GM12878 (cell line): ENCODE results near the gene NUFIP1. TPM values are rescaled to one million over a fixed set of nuclear protein-coding genes. Genes with fewer than 3 reads are reported as not detected.

Source experiments
- BACH1 ChIP-seq: fragments of 450-650 bp; IDR thresholded peaks from 2 replicates; pipeline ENCODE4 v1.6.1; 2017; ENCODE audit warnings: mild to moderate bottlenecking, borderline replicate concordance
- CREB1 ChIP-seq: IDR thresholded peaks from 2 replicates; pipeline ENCODE4 v1.6.1; 2012; ENCODE audit warnings: low read depth, mild to moderate bottlenecking, inconsistent platforms
- CREM ChIP-seq: IDR thresholded peaks from 2 replicates; pipeline ENCODE4 v1.6.1; 2014; ENCODE audit warnings: antibody characterized with exemption, low read depth
- E2F4 ChIP-seq: IDR thresholded peaks from 2 replicates; pipeline ENCODE4 v1.6.1; 2012; ENCODE audit warnings: low read depth, low read length, improper control_type of control experiment
- HDAC6 ChIP-seq: fragments of 200-600 bp; sonication (generic); IDR thresholded peaks from one replicate; pipeline ENCODE4 v1.8.0; 2017; ENCODE audit warnings: antibody characterized with exemption; ENCODE audit not compliant: unreplicated experiment
- HDGF ChIP-seq: fragments of 450-650 bp; IDR thresholded peaks from 2 replicates; pipeline ENCODE4 v1.6.1; 2016; ENCODE audit warnings: antibody characterized with exemption
- IKZF2 ChIP-seq, 2 experiments: fragments of 450-650 bp; IDR thresholded peaks; 2 replicates each; pipeline ENCODE4 v1.6.1; 2017; ENCODE audit warnings: mild to moderate bottlenecking in 2 of 2, moderate library complexity in 2 of 2
- JUNB ChIP-seq: IDR thresholded peaks from 2 replicates; pipeline ENCODE4 v1.6.1; 2016; ENCODE audit warnings: antibody characterized with exemption, mild to moderate bottlenecking
- KLF5 ChIP-seq: fragments of 450-650 bp; IDR thresholded peaks from 2 replicates; pipeline ENCODE4 v1.6.1; 2014; ENCODE audit warnings: mild to moderate bottlenecking; ENCODE audit not compliant: partially characterized antibody
- LARP7 ChIP-seq: fragments of 450-650 bp; IDR thresholded peaks from 2 replicates; pipeline ENCODE4 v1.6.1; 2017; ENCODE audit warnings: mild to moderate bottlenecking
- MEF2A ChIP-seq: IDR thresholded peaks from 2 replicates; pipeline ENCODE4 v1.6.1; 2011; ENCODE audit warnings: low read depth, mild to moderate bottlenecking, low read length, moderate library complexity; ENCODE audit not compliant: insufficient read depth
- MYB ChIP-seq: fragments of 150-350 bp; IDR thresholded peaks from 2 replicates; pipeline ENCODE4 v1.6.1; 2014; ENCODE audit warnings: mild to moderate bottlenecking, low read depth, low read length, borderline replicate concordance
- NFYA ChIP-seq: IDR thresholded peaks from 2 replicates; pipeline ENCODE4 v1.6.1; 2011; ENCODE audit warnings: low read depth, mild to moderate bottlenecking, low read length, improper control_type of control experiment, borderline replicate concordance
- SKIL ChIP-seq: fragments of 450-650 bp; IDR thresholded peaks from 2 replicates; pipeline ENCODE4 v1.6.1; 2017; ENCODE audit warnings: mild to moderate bottlenecking, low read depth, inconsistent platforms; ENCODE audit not compliant: poor library complexity, severe bottlenecking
- SMARCA5 ChIP-seq: fragments of 450-650 bp; IDR thresholded peaks from 2 replicates; pipeline ENCODE4 v1.6.1; 2017; ENCODE audit warnings: mild to moderate bottlenecking
- SPI1 ChIP-seq: IDR thresholded peaks from 2 replicates; pipeline ENCODE4 v1.6.1; 2011; ENCODE audit warnings: low read depth, mild to moderate bottlenecking, low read length, moderate library complexity, borderline replicate concordance; ENCODE audit not compliant: insufficient read depth
- SUPT20H ChIP-seq: IDR thresholded peaks from 2 replicates; pipeline ENCODE4 v1.6.1; 2011; ENCODE audit warnings: low read depth, mild to moderate bottlenecking, low read length, moderate library complexity, borderline replicate concordance; ENCODE audit not compliant: control insufficient read depth
- TCF7 ChIP-seq: IDR thresholded peaks from 2 replicates; pipeline ENCODE4 v1.6.1; 2014; ENCODE audit warnings: antibody characterized with exemption, borderline replicate concordance
- WRNIP1 ChIP-seq: IDR thresholded peaks from 2 replicates; pipeline ENCODE4 v1.6.1; 2011; ENCODE audit warnings: low read depth, low read length, improper control_type of control experiment, borderline replicate concordance
- ZNF217 ChIP-seq: fragments of 450-650 bp; IDR thresholded peaks from 2 replicates; pipeline ENCODE4 v1.6.1; 2017; ENCODE audit warnings: antibody characterized with exemption, mild to moderate bottlenecking
- ZSCAN29 ChIP-seq: fragments of 450-650 bp; IDR thresholded peaks from 2 replicates; pipeline ENCODE4 v1.6.1; 2017; ENCODE audit warnings: mild to moderate bottlenecking, moderate library complexity
- polyA plus RNA-seq, 11 experiments: library from polyadenylated mRNA; depleted of rRNA in 4 of 11; unstranded in 6 of 11; stranded (reverse) in 5 of 11; fragments of >200 nt; fragmentation: Nextera tagmentation in 4 of 11; fragmentation: Illumina TruSeq in 1 of 11; extraction: Ambion mirVana in 4 of 11; extraction: Trizol in 1 of 11; gene quantifications; 1 replicate in 1 of 11; 2 replicates in 10 of 11; pipeline versions ENCODE4 v1.2.1 to v1.2.3, GENCODE V29; 2011 to 2016; ENCODE audit warnings: inconsistent platforms in 2 of 11, missing spikeins in 2 of 11, low read depth in 1 of 11
- total RNA-seq, 4 experiments: library from RNA; depleted of rRNA in 3 of 4; stranded (reverse); fragments of >200 nt in 3 of 4; fragmentation: Illumina TruSeq in 1 of 4; extraction: Trizol in 1 of 4; gene quantifications; 2 replicates each; pipeline versions ENCODE4 v1.2.1 to v1.2.3, GENCODE V29; 2013 to 2021
- TF ChIP-seq, protein P1 (sequence below): IDR thresholded peaks from 2 replicates; pipeline ENCODE4 v1.6.1; 2011; ENCODE audit warnings: borderline replicate concordance, low read depth, mild to moderate bottlenecking, moderate library complexity, mixed read lengths, low read length; ENCODE audit not compliant: insufficient read depth; ENCODE audit errors: extremely low read length
- TF ChIP-seq, protein P2 (sequence below): fragments of 450-650 bp; IDR thresholded peaks from 2 replicates; pipeline ENCODE4 v1.6.1; 2017; ENCODE audit warnings: mild to moderate bottlenecking, moderate library complexity

NUFIP1 gene
- total and polyA plus RNA-seq, 10 of the 15 experiments (the other 5 are each of a cell fraction or from before 2014, with no cell fraction given): 2.5 to 11.2 (median 7.0) TPM

DNA sequence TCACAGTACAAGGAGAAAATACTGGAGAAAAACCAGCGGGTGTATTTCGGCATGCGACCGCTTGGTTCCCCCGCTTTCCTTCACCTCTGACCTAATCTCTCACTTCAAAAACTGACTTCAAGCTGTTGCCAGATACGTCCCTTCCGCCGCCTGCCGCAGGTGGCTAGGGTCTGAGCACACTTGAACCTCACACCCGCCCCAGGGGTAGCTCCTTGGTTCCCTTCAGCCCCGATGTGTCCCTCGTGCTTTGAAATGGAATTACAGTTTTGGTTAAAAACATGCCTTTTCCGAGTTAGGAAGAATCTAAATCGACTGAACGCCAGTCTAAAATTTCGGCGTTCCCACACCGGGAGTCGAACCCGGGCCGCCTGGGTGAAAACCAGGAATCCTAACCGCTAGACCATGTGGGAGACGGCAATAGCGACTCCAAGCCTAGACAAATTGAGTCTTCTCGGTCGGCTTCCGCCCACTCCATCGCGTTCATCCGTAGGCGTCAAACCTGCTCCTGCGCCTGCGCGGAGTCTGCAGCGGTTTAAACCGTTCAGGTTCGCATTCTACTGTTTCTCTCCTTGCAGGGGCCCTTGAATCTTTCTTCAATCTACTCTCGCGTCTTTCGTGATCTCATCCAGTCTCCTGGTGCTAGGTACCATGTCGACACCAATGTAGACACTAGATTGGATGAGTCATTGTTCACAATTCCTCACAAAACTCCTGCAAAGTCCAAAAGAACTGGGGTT is 71.5 kb downstream of the NUFIP1 start (continued):
- TF ChIP-seq SUPT20H (no peak), IKZF2 (IDR thresholded peaks at IDR 0.05) (peak; percentile 100), HDGF (no peak), HDAC6 (no peak), JUNB (no peak), BACH1 (0 out of 2 replicates have a peak, but pooled peaks have one; percentile 27), KLF5 (peak; percentile 74), NFYA (no peak), TCF7 (peak; percentile 66; the same call in 1 of the 2 replicates), ZSCAN29 (peak; percentile 94), ZNF217 (no peak; the same call in 1 of the 2 replicates), WRNIP1 (no peak), CREM (peak; percentile 53; the same call in 1 of the 2 replicates), SPI1 (no peak), MYB (peak; percentile 60), LARP7 (peak; percentile 24; the same call in 1 of the 2 replicates), CREB1 (peak; percentile 88), MEF2A (peak; percentile 70; the same call in 1 of the 2 replicates), SMARCA5 (peak; percentile 20; the same call in 1 of the 2 replicates), E2F4 (no peak; the same call in 1 of the 2 replicates), SKIL (peak; percentile 94)
- TF ChIP-seq, protein P1, sequence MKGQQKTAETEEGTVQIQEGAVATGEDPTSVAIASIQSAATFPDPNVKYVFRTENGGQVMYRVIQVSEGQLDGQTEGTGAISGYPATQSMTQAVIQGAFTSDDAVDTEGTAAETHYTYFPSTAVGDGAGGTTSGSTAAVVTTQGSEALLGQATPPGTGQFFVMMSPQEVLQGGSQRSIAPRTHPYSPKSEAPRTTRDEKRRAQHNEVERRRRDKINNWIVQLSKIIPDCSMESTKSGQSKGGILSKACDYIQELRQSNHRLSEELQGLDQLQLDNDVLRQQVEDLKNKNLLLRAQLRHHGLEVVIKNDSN: no peak
- TF ChIP-seq, protein P2, sequence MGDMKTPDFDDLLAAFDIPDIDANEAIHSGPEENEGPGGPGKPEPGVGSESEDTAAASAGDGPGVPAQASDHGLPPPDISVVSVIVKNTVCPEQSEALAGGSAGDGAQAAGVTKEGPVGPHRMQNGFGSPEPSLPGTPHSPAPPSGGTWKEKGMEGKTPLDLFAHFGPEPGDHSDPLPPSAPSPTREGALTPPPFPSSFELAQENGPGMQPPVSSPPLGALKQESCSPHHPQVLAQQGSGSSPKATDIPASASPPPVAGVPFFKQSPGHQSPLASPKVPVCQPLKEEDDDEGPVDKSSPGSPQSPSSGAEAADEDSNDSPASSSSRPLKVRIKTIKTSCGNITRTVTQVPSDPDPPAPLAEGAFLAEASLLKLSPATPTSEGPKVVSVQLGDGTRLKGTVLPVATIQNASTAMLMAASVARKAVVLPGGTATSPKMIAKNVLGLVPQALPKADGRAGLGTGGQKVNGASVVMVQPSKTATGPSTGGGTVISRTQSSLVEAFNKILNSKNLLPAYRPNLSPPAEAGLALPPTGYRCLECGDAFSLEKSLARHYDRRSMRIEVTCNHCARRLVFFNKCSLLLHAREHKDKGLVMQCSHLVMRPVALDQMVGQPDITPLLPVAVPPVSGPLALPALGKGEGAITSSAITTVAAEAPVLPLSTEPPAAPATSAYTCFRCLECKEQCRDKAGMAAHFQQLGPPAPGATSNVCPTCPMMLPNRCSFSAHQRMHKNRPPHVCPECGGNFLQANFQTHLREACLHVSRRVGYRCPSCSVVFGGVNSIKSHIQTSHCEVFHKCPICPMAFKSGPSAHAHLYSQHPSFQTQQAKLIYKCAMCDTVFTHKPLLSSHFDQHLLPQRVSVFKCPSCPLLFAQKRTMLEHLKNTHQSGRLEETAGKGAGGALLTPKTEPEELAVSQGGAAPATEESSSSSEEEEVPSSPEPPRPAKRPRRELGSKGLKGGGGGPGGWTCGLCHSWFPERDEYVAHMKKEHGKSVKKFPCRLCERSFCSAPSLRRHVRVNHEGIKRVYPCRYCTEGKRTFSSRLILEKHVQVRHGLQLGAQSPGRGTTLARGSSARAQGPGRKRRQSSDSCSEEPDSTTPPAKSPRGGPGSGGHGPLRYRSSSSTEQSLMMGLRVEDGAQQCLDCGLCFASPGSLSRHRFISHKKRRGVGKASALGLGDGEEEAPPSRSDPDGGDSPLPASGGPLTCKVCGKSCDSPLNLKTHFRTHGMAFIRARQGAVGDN: peak; percentile 74; the same call in 1 of the 2 replicates
